HEK293 (cell line): Measurements from ENCODE around the gene DLX4.

ENCODE experiments used
- CTCF ChIA-PET: fragments of 350-600 bp; formaldehyde crosslinking; extraction: SDS; loops from one replicate; lab custom pipeline; 2021; ENCODE audit warnings: antibody characterized with exemption; lab: Yijun Ruan, JAX
- POLR2A ChIA-PET: fragments of 300-600 bp; formaldehyde crosslinking; extraction: SDS; loops from one replicate; lab custom pipeline; 2020; ENCODE audit warnings: antibody characterized with exemption, inconsistent platforms; lab: Yijun Ruan, JAX
- H3K27ac ChIP-seq: fragments of 200-500 bp; sonication (Bioruptor generic); 2 replicates; pipeline ENCODE4 v1.5.1; 2014; ENCODE audit warnings: low read depth, low read length, control low read depth, inconsistent platforms; ENCODE audit errors: extremely low read depth
- H3K36me3 ChIP-seq, 2 experiments: fragments of 200-500 bp in 1 of 2; sonication (Bioruptor generic) in 1 of 2; 1 replicate in 1 of 2; 2 replicates in 1 of 2; pipeline ENCODE4 v1.5.1; 2014 to 2017; ENCODE audit warnings: inconsistent platforms in 2 of 2, low read length in 2 of 2; ENCODE audit not compliant: control insufficient read depth in 2 of 2, insufficient read depth in 1 of 2
- H3K4me1 ChIP-seq: fragments of 200-500 bp; sonication (Bioruptor generic); 2 replicates; pipeline ENCODE4 v1.5.1; 2014; ENCODE audit warnings: mild to moderate bottlenecking, low read length, inconsistent platforms; ENCODE audit not compliant: control insufficient read depth, insufficient read depth
- H3K4me3 ChIP-seq: 2 replicates; pipeline ENCODE4 v1.5.1; 2011; ENCODE audit warnings: low read depth, mild to moderate bottlenecking, control low read depth, low read length, moderate library complexity
- H3K9me3 ChIP-seq: fragments of 200-500 bp; sonication (Bioruptor generic); 2 replicates; pipeline ENCODE4 v1.5.1; 2014; ENCODE audit warnings: low read depth, low read length, inconsistent platforms; ENCODE audit not compliant: control insufficient read depth, insufficient read depth
- KLF7 ChIP-seq: fragments of 450-650 bp; formaldehyde crosslinking; IDR thresholded peaks from 2 replicates; pipeline ENCODE4 v1.5.1; 2016; ENCODE audit warnings: missing biosample characterization, missing genetic modification characterization, borderline replicate concordance
- SP2 ChIP-seq: fragments of 450-650 bp; formaldehyde crosslinking; IDR thresholded peaks from 2 replicates; pipeline ENCODE4 v1.5.1; 2016; ENCODE audit warnings: missing biosample characterization, missing genetic modification characterization
- ZBTB20 ChIP-seq: fragments of 450-650 bp; formaldehyde crosslinking; IDR thresholded peaks from 2 replicates; pipeline ENCODE4 v1.5.1; 2016; ENCODE audit warnings: missing biosample characterization, missing genetic modification characterization
- ZFHX2 ChIP-seq: fragments of 450-650 bp; formaldehyde crosslinking; conservative IDR thresholded peaks from 2 replicates; pipeline ENCODE4 v1.5.1; 2016; ENCODE audit warnings: missing biosample characterization, missing genetic modification characterization
- ZNF133 ChIP-seq: fragments of 450-650 bp; formaldehyde crosslinking; IDR thresholded peaks from 2 replicates; pipeline ENCODE4 v1.5.1; 2016; ENCODE audit warnings: missing biosample characterization, missing genetic modification characterization
- ZNF202 ChIP-seq: fragments of 450-650 bp; formaldehyde crosslinking; IDR thresholded peaks from 2 replicates; pipeline ENCODE4 v1.5.1; 2016; ENCODE audit warnings: missing biosample characterization, missing genetic modification characterization, borderline replicate concordance
- ZNF423 ChIP-seq: fragments of 450-650 bp; formaldehyde crosslinking; IDR thresholded peaks from 2 replicates; pipeline ENCODE4 v1.5.1; 2016; ENCODE audit warnings: missing biosample characterization, missing genetic modification characterization
- ZNF747 ChIP-seq: fragments of 450-650 bp; formaldehyde crosslinking; IDR thresholded peaks from 2 replicates; pipeline ENCODE4 v1.5.1; 2016; ENCODE audit warnings: missing biosample characterization, missing genetic modification characterization
- ZNF777 ChIP-seq: fragments of 450-650 bp; formaldehyde crosslinking; IDR thresholded peaks from 2 replicates; pipeline ENCODE4 v1.5.1; 2017; ENCODE audit warnings: missing biosample characterization, missing genetic modification characterization, borderline replicate concordance
- TF ChIP-seq, protein P1 (sequence below): fragments of 450-650 bp; formaldehyde crosslinking; IDR thresholded peaks from 2 replicates; pipeline ENCODE4 v1.5.1; 2016; ENCODE audit warnings: missing biosample characterization, missing genetic modification characterization, borderline replicate concordance

DLX4 gene

DNA sequence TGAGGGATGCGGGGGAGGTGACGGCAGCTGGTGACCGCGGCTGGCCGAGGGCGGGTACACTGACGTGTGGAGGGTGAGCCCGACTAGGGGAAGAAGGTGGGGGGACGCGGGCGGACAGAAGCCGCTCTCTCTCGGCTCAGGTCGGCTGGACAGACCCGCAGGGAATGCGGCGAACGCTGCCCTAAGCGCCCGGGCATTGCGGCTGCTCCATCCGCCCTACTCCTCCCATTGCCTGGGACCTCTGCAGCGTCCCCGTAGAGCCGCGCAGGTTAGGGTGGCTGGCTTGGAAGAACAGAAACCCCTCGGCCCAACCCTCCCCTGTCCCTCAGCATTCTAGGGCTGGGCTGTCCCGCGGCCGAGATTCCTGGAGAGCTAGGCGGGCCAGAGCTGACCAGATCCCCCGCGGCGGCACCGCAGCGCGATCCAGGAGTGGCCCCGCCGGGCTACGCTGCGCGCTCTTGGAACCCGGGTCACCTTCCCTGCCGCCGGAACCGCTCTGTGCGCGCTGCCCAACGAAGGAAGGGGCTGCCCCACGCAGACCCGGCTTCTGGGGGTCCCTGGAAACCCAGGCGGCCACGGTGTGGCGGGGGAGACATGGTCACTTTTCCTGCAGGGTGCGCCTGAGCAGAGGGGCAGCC is 3.0 kb downstream of the DLX4 start:
- ChIA-PET POLR2A (no interaction called here), CTCF (interaction anchor here (1.3 to 5.6 kb wide), 4 partner anchors 15 to 92 kb away, joined by 3 to 47 read pairs (median 14); no protein-coding TSS in a partner anchor)
- Histone ChIP-seq H3K27ac (no peak overlapping the region), H3K4me3 (peak overlapping the region; percentile 11; the same call in 1 of the 2 replicates), H3K4me1 (peaks cover 21% of the 10 kb centered on the region), H3K9me3 (no peaks in the 10 kb centered on the region), H3K36me3 (peaks cover 0 to 6% of the 10 kb centered on the region in 2 experiments; a peak in 1 of 3 replicates)
- 0 out of 2 replicates have a peak, but pooled peaks have one; percentile 13 for TF ChIP-seq ZFHX2 (tag by site-specific recombination)
- TF ChIP-seq ZNF777: no peak

GRCh38 chr17:49972486-49973270 is 3.7 kb downstream of the DLX4 start:
- ChIA-PET POLR2A (no interaction called here), CTCF (interaction anchor here (0.5 to 5.6 kb wide), 8 partner anchors 11 to 1621 kb away, joined by 3 to 47 read pairs (median 4); no protein-coding TSS in a partner anchor)
- Histone ChIP-seq H3K27ac (no peak overlapping the region), H3K36me3 (peaks cover 0 to 6% of the 10 kb centered on the region in 2 experiments; a peak in 1 of 3 replicates), H3K4me1 (peaks cover 27% of the 10 kb centered on the region), H3K9me3 (no peaks in the 10 kb centered on the region), H3K4me3 (no peak overlapping the region)
- TF ChIP-seq ZNF747 (tag by site-specific recombination) (no peak), ZNF133 (tag by site-specific recombination) (no peak)

- POLR2A ChIA-PET: no interaction called here
- no peak for TF ChIP-seq ZNF202 (tag by site-specific recombination)
- no peak for TF ChIP-seq KLF7 (tag by site-specific recombination)
- TF ChIP-seq ZBTB20 (tag by site-specific recombination): no peak
- TF ChIP-seq SP2 (tag by site-specific recombination): no peak
- TF ChIP-seq, protein P1, sequence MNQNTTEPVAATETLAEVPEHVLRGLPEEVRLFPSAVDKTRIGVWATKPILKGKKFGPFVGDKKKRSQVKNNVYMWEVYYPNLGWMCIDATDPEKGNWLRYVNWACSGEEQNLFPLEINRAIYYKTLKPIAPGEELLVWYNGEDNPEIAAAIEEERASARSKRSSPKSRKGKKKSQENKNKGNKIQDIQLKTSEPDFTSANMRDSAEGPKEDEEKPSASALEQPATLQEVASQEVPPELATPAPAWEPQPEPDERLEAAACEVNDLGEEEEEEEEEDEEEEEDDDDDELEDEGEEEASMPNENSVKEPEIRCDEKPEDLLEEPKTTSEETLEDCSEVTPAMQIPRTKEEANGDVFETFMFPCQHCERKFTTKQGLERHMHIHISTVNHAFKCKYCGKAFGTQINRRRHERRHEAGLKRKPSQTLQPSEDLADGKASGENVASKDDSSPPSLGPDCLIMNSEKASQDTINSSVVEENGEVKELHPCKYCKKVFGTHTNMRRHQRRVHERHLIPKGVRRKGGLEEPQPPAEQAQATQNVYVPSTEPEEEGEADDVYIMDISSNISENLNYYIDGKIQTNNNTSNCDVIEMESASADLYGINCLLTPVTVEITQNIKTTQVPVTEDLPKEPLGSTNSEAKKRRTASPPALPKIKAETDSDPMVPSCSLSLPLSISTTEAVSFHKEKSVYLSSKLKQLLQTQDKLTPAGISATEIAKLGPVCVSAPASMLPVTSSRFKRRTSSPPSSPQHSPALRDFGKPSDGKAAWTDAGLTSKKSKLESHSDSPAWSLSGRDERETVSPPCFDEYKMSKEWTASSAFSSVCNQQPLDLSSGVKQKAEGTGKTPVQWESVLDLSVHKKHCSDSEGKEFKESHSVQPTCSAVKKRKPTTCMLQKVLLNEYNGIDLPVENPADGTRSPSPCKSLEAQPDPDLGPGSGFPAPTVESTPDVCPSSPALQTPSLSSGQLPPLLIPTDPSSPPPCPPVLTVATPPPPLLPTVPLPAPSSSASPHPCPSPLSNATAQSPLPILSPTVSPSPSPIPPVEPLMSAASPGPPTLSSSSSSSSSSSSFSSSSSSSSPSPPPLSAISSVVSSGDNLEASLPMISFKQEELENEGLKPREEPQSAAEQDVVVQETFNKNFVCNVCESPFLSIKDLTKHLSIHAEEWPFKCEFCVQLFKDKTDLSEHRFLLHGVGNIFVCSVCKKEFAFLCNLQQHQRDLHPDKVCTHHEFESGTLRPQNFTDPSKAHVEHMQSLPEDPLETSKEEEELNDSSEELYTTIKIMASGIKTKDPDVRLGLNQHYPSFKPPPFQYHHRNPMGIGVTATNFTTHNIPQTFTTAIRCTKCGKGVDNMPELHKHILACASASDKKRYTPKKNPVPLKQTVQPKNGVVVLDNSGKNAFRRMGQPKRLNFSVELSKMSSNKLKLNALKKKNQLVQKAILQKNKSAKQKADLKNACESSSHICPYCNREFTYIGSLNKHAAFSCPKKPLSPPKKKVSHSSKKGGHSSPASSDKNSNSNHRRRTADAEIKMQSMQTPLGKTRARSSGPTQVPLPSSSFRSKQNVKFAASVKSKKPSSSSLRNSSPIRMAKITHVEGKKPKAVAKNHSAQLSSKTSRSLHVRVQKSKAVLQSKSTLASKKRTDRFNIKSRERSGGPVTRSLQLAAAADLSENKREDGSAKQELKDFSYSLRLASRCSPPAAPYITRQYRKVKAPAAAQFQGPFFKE (tag by site-specific recombination): no peak
- TF ChIP-seq ZNF423: no peak
- Histone ChIP-seq H3K36me3 (peaks cover 0 to 6% of the 10 kb centered on the region in 2 experiments; a peak in 1 of 3 replicates), H3K27ac (no peak overlapping the region), H3K4me1 (peaks cover 32% of the 10 kb centered on the region), H3K9me3 (no peaks in the 10 kb centered on the region), H3K4me3 (no peak overlapping the region)
- CTCF ChIA-PET: interaction anchor here (0.5 to 5.6 kb wide), 7 partner anchors 13 to 1622 kb away, joined by 3 to 47 read pairs (median 5); no protein-coding TSS in a partner anchor
Observed at GRCh38 chr17:49973271-49973615, 4.3 kb downstream of the DLX4 start.
